Left forelimb (tissue), 1 donor: ENCODE data around the gene ATP1A2.
"Not testable (repeated sequence)": the region's sequence is repeated elsewhere in the genome, so short reads cannot be mapped to it uniquely, and the experiment has no call there.

Experiments used
- DNase-seq: peaks from one replicate; pipeline ENCODE4 v3.0.0-alpha.2; 2018; ENCODE audit warnings: low spot score

Gene ATP1A2

DNA sequence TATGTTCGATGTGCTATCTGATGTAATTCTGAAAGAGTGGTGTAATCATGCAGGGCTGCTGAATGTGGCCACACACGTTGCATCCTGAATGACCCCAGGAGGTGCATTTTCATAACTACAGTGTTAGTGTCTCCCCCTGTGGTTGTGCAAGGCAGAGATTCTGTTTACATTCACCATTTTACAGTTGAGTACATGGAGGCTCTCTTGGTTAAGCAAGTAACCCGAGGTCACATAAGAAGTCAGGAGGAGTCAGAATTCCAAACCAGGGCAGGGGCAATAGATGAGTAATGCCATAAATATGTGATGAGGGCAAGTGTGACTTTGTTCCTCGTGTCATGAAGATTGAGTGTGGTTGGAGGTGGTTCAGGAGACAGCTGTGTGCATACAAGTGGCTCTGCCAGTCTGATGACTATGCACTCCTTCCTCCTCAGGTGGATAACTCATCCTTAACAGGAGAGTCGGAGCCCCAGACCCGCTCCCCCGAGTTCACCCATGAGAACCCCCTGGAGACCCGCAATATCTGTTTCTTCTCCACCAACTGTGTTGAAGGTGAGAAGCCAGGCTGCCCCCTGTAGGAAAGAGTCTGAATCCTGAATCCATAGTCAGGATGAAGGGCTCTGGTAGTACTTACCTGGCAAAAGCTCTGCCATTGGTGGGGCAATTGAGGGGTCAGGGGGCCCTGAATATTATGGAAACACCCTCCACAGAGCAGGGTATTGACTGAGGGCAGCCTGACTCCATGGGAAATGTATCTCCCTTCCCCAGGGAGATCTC, 9.3 kb downstream of the ATP1A2 start:
- DNase-seq = no peak

DNA sequence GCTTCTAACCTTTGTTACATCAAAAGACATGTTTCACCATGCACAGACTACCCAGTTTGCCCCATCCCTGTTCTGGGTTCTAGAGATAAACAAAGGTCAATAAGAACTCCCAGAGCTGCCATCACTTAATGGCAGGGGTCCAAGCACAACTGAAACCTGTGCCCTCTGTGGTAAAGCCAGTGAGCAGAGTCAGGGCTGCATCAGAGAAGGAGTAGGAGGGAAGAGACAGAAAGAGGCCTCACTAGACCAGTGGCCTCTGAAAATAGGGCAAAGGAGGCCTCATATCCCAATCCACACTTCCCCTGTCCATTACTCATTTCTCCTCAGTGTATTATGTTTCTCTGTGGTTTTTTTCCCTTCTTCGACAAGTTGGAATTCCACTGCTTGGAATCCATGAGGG, 10.2 kb downstream of the ATP1A2 start:
- DNase-seq = no peak

DNA sequence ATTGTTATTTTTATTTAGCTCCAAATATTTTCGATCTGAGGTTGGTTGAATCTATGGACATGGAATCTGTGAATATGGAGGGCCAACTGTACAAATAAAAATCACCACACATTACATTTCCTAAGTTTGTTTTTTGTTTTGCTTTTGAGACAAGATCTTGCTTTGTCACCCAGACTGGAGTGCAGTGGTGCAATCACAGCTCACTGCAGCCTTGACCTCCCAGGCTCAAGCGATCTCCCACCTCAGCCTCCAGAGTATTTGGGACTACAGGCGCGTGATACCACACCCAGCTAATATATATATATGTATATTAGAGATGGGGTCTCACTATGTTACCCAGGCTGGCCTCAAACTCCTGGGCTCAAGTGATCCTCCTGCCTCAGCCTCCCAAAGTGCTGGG, 10.8 kb downstream of the ATP1A2 start:
- not testable (repeated sequence) for DNase-seq

DNA sequence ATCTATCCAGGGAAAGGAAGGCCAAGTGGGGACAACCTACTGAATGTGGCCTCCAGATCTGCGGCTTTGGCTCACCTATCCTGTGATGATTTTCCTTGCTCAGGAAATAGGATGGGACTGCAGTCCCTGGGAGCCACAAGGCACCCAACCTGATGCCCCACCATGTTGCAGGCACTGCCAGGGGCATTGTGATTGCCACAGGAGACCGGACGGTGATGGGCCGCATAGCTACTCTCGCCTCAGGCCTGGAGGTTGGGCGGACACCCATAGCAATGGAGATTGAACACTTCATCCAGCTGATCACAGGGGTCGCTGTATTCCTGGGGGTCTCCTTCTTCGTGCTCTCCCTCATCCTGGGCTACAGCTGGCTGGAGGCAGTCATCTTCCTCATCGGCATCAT, 11.8 kb downstream of the ATP1A2 start:
- DNase-seq = no peak

DNA sequence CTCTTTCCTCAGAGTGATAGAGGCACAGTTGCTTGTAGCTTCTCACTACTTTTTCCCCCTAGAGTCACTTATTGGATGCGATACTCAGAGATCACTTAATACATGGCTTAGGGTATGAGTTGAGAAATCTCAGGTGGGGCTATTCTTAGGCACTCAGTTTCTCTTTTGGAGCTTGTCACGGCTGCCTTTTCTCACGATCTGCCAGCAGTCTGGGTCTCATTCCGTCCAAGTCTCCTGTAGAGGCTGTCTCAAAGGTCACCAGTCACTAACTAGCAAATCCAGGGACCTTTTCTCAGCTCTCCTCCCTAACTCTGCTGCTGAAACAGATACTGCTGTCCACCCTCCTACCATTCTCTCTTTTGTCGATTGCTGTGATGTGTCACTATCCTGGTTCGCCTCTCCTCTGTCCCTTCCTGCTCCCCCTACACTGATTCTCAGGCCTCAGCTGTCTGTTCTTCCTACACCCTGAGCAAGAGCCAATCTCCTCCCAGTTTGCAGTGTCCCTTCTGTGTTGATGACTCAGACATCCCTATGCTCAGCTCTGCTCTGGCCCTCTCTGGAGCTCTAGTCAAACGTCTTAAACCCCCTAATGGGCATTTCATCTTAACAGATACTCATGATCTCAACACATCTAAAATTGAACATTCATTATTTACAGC, 12.4 kb downstream of the ATP1A2 start:
- DNase-seq = no peak

DNA sequence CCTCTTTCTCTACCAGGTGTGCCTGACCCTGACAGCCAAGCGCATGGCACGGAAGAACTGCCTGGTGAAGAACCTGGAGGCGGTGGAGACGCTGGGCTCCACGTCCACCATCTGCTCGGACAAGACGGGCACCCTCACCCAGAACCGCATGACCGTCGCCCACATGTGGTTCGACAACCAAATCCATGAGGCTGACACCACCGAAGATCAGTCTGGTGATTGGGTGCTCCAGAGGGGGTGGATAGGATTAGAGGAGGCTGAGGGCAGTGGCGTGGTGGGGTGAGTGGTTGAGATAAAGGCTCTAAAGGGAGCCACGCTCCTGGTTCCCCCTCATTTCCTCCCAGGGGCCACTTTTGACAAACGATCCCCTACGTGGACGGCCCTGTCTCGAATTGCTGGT, 13.1 kb downstream of the ATP1A2 start:
- DNase-seq = no peak

DNA sequence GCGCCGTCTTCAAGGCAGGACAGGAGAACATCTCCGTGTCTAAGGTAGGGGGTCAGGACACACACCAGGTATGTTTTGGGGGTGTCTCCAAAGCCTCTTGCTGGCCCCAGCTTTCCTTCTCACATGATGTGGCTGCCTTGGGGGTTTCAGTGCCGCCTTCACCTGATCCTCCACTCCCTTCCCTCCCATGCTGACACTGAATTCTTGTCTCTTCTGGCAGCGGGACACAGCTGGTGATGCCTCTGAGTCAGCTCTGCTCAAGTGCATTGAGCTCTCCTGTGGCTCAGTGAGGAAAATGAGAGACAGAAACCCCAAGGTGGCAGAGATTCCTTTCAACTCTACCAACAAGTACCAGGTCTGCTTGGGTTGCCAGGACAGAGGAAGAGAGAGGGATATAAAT, 13.5 kb downstream of the ATP1A2 start:
- DNase-seq = no peak

DNA sequence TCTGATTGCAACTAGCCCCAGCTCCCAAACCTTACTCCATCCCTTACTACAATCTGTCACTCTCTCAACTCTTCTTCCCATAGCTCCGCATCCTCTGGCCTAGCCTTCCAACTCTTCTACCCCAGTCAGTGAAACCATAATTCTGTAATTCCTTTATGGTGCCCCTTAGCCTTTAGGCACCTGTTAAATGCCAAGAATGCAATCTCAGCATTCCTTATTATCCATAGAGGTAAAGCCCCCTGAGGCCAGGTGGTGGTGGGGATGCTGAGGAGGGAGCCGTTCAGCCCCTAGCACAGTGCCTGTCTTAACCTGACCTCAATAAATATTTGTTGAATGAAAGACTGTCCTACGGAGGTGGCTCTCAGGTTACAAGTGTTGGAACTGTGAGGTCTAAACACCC, 14.0 kb downstream of the ATP1A2 start:
- DNase-seq = no peak

DNA sequence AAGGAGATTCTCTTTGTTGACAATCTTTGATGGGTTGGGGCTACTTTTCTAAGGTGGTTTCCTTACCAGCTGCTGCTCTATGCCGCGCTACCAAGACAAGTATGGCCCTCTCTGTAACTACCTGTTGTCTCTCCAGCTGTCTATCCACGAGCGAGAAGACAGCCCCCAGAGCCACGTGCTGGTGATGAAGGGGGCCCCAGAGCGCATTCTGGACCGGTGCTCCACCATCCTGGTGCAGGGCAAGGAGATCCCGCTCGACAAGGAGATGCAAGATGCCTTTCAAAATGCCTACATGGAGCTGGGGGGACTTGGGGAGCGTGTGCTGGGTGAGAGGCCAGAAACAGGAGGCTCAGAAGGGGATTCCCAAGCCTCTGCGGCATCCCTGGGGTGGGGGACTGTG, 14.4 kb downstream of the ATP1A2 start:
- DNase-seq = no peak

DNA sequence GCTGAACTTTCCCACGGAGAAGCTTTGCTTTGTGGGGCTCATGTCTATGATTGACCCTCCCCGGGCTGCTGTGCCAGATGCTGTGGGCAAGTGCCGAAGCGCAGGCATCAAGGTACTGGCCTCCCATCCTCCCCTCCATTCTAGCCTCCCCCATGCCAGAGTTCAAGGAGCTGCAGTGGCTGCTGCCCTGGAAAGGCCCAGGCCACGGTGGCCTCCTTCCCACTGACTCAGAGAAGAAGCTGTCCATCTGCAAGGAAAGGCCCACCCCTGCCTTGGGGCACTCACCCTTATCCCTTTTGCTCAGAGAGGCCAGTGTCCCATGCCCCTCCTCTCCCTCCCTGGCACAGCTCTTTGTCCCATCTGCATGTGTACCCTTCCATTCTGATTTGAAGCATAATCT, 14.9 kb downstream of the ATP1A2 start:
- no peak for DNase-seq

DNA sequence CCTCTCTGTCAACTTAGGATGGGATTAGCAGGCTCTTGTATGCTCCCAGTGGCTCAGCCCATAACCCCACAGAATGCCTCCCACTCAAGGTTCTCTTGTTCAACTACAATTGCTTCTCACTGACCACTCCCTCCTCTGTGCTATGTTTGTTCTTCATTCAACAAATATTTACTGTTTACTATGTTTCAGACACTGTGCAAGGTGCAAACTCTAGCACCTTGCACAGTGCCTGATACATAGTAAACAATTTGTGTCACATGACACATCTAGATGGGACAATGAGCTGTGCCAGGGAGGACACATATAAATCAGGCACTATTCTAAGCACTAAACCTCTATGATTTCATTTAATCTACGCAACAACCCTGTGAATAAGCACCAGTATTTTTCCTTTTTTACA, 15.4 kb downstream of the ATP1A2 start:
- DNase-seq = no peak

DNA sequence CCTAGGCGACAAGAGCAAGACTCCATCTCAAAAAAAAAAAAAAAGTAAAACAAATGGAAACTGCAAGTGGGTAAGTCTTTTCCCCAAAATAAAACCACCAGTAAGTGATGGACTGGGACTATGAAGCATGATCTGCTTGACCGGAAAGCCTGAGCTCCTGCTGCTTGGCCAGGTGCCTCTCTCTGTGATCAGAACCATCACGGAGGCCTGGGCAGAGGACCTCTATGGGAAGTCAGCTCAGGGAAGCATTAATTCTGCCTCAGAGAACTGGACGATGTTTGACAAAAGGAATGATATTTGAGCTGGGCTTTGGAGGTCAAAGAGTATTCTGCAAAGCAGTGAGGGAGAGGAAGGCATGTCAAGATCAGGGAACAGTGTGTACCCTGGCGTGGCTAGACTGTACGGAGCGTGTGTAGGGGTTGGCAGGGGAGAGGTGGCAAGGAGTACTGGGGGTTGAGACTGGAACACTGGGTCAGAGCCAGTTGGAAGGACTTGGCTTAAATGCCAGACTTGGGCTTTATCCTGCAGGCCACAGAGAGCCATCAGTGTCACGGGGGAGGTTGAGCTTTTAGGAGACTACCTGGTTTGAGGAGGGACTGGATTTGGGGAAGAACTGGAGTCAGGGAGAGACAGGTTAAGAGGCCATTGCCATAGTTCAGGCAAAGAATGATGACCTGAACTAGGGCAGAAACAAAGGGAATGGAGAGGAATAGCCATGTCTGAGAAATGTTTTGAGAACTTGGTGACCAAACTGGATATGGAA, 16.4 kb downstream of the ATP1A2 start:
- no peak for DNase-seq

DNA sequence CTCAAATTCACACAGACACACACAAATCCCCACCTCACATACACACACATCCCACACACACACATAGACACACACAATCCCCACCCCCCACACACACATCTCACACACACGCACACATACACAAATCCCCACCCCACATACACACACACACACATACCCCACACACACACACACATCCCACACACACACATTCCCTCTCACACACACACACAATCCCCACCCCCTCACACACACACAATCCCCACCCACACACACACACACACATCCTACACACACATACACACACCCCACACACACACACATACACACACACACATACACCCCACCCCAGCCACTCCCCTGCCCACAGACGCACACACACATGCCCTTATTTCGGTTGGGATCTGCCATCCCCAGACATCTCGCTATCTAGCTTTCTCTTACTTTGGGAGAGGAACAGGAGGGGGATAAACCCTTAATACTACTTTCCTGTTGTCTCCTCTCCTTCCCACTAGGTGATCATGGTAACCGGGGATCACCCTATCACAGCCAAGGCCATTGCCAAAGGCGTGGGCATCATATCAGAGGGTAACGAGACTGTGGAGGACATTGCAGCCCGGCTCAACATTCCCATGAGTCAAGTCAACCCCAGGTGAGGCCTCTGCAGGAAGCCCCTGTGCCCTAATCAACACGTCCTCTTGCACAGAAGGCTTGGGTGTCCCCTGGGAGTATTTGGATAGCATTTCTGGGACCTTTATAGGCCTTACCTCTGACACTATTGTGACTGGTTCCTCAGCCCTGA, 18.6 kb downstream of the ATP1A2 start:
- peak; percentile 45 for DNase-seq

DNA sequence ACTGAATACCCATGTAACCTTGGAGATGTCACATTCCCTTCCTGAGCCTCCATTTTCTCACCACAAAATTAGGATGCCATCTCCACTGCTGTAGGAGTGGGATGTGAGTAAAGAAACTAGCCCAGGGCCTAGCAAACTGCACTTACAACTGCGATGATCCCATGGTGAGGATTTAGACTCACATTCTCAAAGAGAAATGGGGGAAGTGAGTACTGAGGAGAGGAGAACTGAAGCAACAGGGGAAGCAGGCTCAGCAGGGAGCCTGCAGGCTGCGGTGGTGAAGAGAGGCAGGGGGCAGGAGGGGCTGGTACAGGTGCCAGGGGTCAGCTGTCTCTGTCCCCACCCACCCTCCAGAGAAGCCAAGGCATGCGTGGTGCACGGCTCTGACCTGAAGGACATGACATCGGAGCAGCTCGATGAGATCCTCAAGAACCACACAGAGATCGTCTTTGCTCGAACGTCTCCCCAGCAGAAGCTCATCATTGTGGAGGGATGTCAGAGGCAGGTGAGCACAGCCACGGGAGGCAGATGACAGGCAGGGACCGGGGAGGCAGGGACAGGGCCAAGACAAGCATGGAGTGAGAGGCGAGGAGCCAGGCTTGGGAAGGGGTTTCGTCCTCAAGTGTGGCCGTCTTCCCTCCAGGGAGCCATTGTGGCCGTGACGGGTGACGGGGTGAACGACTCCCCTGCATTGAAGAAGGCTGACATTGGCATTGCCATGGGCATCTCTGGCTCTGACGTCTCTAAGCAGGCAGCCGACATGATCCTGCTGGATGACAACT, 19.4 kb downstream of the ATP1A2 start:
- peak; percentile 57 for DNase-seq

DNA sequence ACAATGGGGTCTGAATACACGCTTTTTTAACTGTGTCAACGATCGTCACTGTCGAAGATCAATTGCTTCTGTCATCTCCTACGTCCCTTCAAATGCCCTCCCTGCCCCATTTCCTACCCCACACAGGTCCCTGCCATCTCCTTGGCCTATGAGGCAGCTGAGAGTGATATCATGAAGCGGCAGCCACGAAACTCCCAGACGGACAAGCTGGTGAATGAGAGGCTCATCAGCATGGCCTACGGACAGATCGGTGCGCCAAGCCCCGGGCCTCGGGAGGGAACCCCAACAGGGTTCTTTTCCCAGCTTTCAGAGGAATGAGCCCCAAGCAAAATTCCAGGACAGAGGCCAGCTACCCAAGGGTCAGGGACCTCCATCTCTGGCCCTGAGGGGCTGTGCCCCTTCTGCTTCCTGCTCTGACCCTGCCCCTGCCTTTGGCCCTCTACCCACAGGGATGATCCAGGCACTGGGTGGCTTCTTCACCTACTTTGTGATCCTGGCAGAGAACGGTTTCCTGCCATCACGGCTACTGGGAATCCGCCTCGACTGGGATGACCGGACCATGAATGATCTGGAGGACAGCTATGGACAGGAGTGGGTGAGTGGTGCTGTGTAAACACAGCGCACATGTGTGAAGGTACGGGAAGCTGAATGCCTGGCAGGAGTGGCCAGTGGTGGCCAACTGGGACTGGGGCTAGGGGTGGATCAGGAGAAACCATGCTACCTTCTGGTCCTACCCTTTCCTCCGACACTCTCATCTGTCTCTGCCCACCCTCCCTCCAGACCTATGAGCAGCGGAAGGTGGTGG, 20.8 kb downstream of the ATP1A2 start:
- DNase-seq = no peak

DNA sequence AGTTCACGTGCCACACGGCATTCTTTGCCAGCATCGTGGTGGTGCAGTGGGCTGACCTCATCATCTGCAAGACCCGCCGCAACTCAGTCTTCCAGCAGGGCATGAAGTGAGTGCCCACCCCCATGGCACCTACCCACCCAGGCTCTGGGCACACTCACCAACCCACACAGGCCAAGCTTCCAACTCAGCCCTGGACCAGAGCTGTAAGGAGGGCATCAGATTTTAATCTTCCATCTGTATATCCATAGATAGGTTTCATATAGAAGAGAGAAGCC, 21.3 kb downstream of the ATP1A2 start:
- DNase-seq = no peak

DNA sequence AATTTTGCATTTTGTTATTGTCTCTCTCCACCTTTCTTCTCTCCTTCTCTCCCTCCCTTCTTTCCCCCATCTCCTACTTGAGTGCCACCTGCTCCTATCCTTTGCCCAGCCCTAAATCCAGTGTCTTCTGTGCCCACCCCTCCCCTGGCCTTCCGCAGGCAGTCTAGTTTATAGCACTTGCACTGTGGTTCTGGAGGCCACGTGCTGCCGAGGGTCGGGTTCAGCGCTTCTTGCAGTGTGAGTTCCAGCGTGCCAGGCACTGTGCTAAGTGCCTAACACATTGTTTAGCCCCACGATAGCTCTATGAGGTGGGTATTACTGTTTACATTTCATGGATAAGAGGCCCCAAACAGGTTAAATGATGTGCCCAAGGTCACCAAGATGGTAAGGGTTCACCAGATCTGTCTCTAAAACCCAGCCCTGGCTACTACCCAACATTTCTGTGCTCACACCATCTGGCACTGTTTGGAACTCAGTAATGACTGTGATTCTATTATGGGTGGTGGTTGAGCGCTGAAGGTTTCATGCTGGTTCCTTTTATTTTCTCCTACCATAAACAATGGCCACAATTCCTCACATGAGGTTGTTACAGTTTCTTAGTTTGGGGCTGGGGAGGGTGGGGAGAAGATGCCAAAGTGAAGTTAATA, 21.8 kb downstream of the ATP1A2 start:
- no peak for DNase-seq

DNA sequence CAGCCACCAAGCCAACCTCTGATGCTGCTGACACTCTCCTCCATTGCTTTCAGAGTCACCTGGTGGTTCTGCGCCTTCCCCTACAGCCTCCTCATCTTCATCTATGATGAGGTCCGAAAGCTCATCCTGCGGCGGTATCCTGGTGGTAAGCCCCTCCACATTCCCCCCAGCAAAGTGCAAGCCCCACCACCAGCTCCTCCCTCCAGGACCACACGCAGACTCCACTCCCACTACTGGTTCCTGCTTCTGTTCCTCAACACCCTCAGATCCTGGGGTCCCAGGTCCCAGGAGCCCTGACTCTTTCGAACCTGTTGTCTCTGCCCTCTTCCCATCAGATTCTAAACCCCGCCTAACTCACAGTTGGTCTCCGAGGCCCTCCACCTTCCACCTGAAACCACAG, 24.3 kb downstream of the ATP1A2 start:
- no peak for DNase-seq

DNA sequence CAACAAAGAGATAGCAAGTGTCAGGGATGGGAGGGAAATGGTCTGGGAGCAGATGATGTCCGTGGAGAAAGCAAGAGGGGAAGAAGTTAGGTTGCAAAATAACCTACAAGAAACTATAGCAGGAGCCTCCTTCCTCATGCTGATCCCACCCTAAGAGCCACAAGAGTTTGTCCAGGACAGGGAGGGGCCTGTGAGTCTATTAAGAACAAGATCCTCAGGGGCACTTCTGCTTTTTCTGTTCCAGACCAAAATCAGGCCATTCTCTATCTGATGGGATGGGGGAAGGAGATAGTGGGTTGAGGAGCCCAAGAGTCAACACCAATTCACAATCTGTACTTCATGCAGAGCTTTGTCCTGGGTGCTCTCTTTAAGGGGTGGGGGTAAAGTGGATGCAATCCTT, 28.1 kb downstream of the ATP1A2 start:
- DNase-seq = no peak

DNA sequence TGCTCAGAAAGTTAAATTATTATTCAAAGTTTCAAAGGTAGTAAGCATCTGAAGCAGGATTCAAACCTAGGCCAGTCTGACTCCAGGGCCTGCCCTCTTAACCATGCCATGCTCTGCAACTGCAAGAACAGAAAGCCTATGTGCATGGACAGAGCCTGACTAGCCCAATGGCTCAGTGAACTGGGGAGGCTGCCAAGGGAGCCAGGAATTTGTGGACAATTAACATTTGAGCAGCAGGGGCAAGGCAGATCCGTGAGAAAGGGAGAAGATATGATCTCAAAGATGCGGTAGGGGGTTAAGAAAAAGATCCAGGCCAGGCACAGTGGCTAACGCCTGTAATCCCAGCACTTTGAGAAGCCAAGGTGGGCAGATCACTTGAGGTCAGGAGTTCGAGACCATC, 29.4 kb downstream of the ATP1A2 start:
- no peak for DNase-seq
